ENCODE results near the gene RHOT2. TPM values are rescaled to one million over a fixed set of nuclear protein-coding genes. Genes with fewer than 3 reads are reported as not detected.

Gene RHOT2
- total and polyA plus RNA-seq, 2 experiments from 2014 or later, result 129 to 163 TPM

- Mint-ChIP-seq H3K27me3 (ENCODE audit: insufficient read depth, low read depth, poor library complexity) (peaks cover 8% of the 10 kb centered on the region), H3K4me3 (no peak overlapping the region), H3K9me3 (no peaks in the 10 kb centered on the region), H3K36me3 (ENCODE audit: low read depth) (no peaks in the 10 kb centered on the region), H3K4me1 (peaks cover 3% of the 10 kb centered on the region; the same call in 2 of the 3 replicates), H3K27ac (no peak overlapping the region)
- H3K36me3 ChIP-seq (ENCODE audit: insufficient read depth), result no peaks in the 10 kb centered on the region
- no peak overlapping the region for H3K4me3 ChIP-seq
- peaks cover 9% of the 10 kb centered on the region; the same call in 1 of the 2 replicates for H3F3A ChIP-seq (replicated peaks; ENCODE audit: low read depth)
- no peaks in the 10 kb centered on the region for H3K27me3 ChIP-seq (ENCODE audit: insufficient read depth)
- H3K4me1 ChIP-seq (ENCODE audit: insufficient read depth), result peaks cover 5% of the 10 kb centered on the region; the same call in 1 of the 2 replicates
- DNase-seq (ENCODE audit: low spot score), result no peak
- H3K9me2 ChIP-seq (ENCODE audit: insufficient read depth), result no peaks in the 10 kb centered on the region
- no peak for ATAC-seq
- no peak overlapping the region for H3K27ac ChIP-seq (ENCODE audit: low read depth)
- H3K79me2 ChIP-seq (replicated peaks; ENCODE audit: insufficient read depth), result peaks cover 17% of the 10 kb centered on the region; the same call in 1 of the 2 replicates
- H4K20me1 ChIP-seq (replicated peaks; ENCODE audit: insufficient read depth), result no peaks in the 10 kb centered on the region; the same call in 1 of the 2 replicates
- H2AFZ ChIP-seq, result no peak overlapping the region
- no peak overlapping the region for H3K4me2 ChIP-seq
- TF ChIP-seq CREB1 (CRISPR knock-in tag; IDR thresholded peaks at IDR 0.05; ENCODE audit: low read depth) (no peak), ETS1 (IDR thresholded peaks at IDR 0.05) (no peak), EZH2phosphoT487 (IDR thresholded peaks at IDR 0.05; ENCODE audit: unreplicated experiment) (no peak), ZNF114 (CRISPR knock-in tag; IDR thresholded peaks at IDR 0.05) (no peak), ZNF331 (CRISPR knock-in tag; IDR thresholded peaks at IDR 0.05; ENCODE audit: low read depth) (no peak), STAT1 (IDR thresholded peaks at IDR 0.05; ENCODE audit: unreplicated experiment) (no peak), CTCF (conservative IDR thresholded peaks at IDR 0.05; ENCODE audit: low read depth in 2 of 2) (no peak), EZH2 (IDR thresholded peaks at IDR 0.05; ENCODE audit: low read depth, unreplicated experiment) (no peak), POLR2AphosphoS5 (IDR thresholded peaks at IDR 0.05; ENCODE audit: low read depth) (no peak), ZNF462 (CRISPR knock-in tag; IDR thresholded peaks at IDR 0.05) (no peak), JUNB (IDR thresholded peaks at IDR 0.05; ENCODE audit: unreplicated experiment) (no peak), NANOG (IDR thresholded peaks at IDR 0.05; ENCODE audit: borderline replicate concordance) (no peak), REST (IDR thresholded peaks at IDR 0.05; ENCODE audit: unreplicated experiment) (no peak)
Measured at GRCh38 chr16:646679-647172, 21.2 kb upstream of the RHOT2 start.
